Measurements from ENCODE around the gene FOXP2. TPM values are rescaled to one million over a fixed set of nuclear protein-coding genes. Genes with fewer than 3 reads are reported as not detected.

FOXP2 gene
- total RNA-seq, 2 experiments from 2014 or later, result not detected

- intact Hi-C loops (cut with micrococcal nuclease; ENCODE audit: unreplicated experiment), result no loop called here
- no peaks in the 10 kb centered on the region for H3K36me3 ChIP-seq (ENCODE audit: insufficient read depth, low read length)
Observed at GRCh38 chr7:114688443-114689055, 273.9 kb downstream of the FOXP2 start.

GRCh38 chr7:114689406-114689805, 274.8 kb downstream of the FOXP2 start:
- H3K4me3 ChIP-seq (ENCODE audit: low read depth, low read length, poor library complexity, severe bottlenecking), result no peak overlapping the region
- no peaks in the 10 kb centered on the region for H3K9me2 ChIP-seq (ENCODE audit: insufficient read depth, low read length)
- H2AFZ ChIP-seq (ENCODE audit: low read length), result no peak overlapping the region
- ChIA-PET CTCF (ENCODE audit: unreplicated experiment) (no interaction called here), POLR2A (interaction anchor here (0.7 to 1.2 kb wide), 2 partner anchors 13 to 550 kb away, joined by 3 read pairs; no protein-coding TSS in a partner anchor)
- intact Hi-C loops (cut with micrococcal nuclease; ENCODE audit: unreplicated experiment), result no loop called here
- H3K27ac ChIP-seq (ENCODE audit: low read depth, low read length, poor library complexity, severe bottlenecking), result no peak overlapping the region
- no peak overlapping the region for H3K4me2 ChIP-seq (ENCODE audit: low read length)
- no peaks in the 10 kb centered on the region for H3K36me3 ChIP-seq (ENCODE audit: insufficient read depth, low read length)
- H3K9me3 ChIP-seq (ENCODE audit: low read length), result no peaks in the 10 kb centered on the region
- BruUV-seq (replicated peaks), result no TSS peak
- no peaks in the 10 kb centered on the region for H3K4me1 ChIP-seq (ENCODE audit: insufficient read depth, low read length, poor library complexity, severe bottlenecking)
- TF ChIP-seq CTCF (conservative IDR thresholded peaks at IDR 0.05; ENCODE audit: low read length) (no peak), EZH2phosphoT487 (IDR thresholded peaks at IDR 0.05; ENCODE audit: borderline replicate concordance, low read depth, low read length) (no peak)
- no peaks in the 10 kb centered on the region for H3K79me2 ChIP-seq (ENCODE audit: insufficient read depth, low read depth, low read length)
- no peak for DNase-seq (ENCODE audit: low spot score)
- no peaks in the 10 kb centered on the region for H4K20me1 ChIP-seq (ENCODE audit: insufficient read depth, low read length)

More at GRCh38 chr7:114688443-114689055, 273.9 kb downstream of the FOXP2 start:
- CTCF ChIA-PET (ENCODE audit: unreplicated experiment), result no interaction called here
- DNase-seq (ENCODE audit: low spot score), result no peak
- no peak overlapping the region for H3K27ac ChIP-seq (ENCODE audit: low read depth, low read length, poor library complexity, severe bottlenecking)
- no peak overlapping the region for H3K4me2 ChIP-seq (ENCODE audit: low read length)
- TF ChIP-seq CTCF (conservative IDR thresholded peaks at IDR 0.05; ENCODE audit: low read length) (no peak), EZH2phosphoT487 (IDR thresholded peaks at IDR 0.05; ENCODE audit: borderline replicate concordance, low read depth, low read length) (no peak)
- H3K4me1 ChIP-seq (ENCODE audit: insufficient read depth, low read length, poor library complexity, severe bottlenecking), result no peaks in the 10 kb centered on the region
- no TSS peak for BruUV-seq (replicated peaks)
- H4K20me1 ChIP-seq (ENCODE audit: insufficient read depth, low read length), result no peaks in the 10 kb centered on the region
- POLR2A ChIA-PET, result interaction anchor here (0.7 to 1.2 kb wide), 2 partner anchors 12 to 551 kb away, joined by 3 read pairs; no protein-coding TSS in a partner anchor
- no peak overlapping the region for H3K4me3 ChIP-seq (ENCODE audit: low read depth, low read length, poor library complexity, severe bottlenecking)
- H3K9me2 ChIP-seq (ENCODE audit: insufficient read depth, low read length), result no peaks in the 10 kb centered on the region
- H3K9me3 ChIP-seq (ENCODE audit: low read length), result no peaks in the 10 kb centered on the region
- no peaks in the 10 kb centered on the region for H3K79me2 ChIP-seq (ENCODE audit: insufficient read depth, low read depth, low read length)
- H2AFZ ChIP-seq (ENCODE audit: low read length), result no peak overlapping the region

- H3K4me2 ChIP-seq (ENCODE audit: low read length), result no peak overlapping the region
- no peak overlapping the region for H2AFZ ChIP-seq (ENCODE audit: low read length)
- H3K36me3 ChIP-seq (ENCODE audit: insufficient read depth, low read length), result no peaks in the 10 kb centered on the region
- H3K4me1 ChIP-seq (ENCODE audit: insufficient read depth, low read length, poor library complexity, severe bottlenecking), result no peaks in the 10 kb centered on the region
- DNase-seq (ENCODE audit: low spot score), result no peak
- H3K9me3 ChIP-seq (ENCODE audit: low read length), result no peaks in the 10 kb centered on the region
- H4K20me1 ChIP-seq (ENCODE audit: insufficient read depth, low read length), result no peaks in the 10 kb centered on the region
- H3K4me3 ChIP-seq (ENCODE audit: low read depth, low read length, poor library complexity, severe bottlenecking), result no peak overlapping the region
- CTCF ChIA-PET (ENCODE audit: unreplicated experiment), result no interaction called here
- intact Hi-C loops (cut with micrococcal nuclease; ENCODE audit: unreplicated experiment), result no loop called here
- H3K79me2 ChIP-seq (ENCODE audit: insufficient read depth, low read depth, low read length), result no peaks in the 10 kb centered on the region
- no TSS peak for BruUV-seq (replicated peaks)
- no peak for TF ChIP-seq EZH2phosphoT487 (IDR thresholded peaks at IDR 0.05; ENCODE audit: borderline replicate concordance, low read depth, low read length)
- TF ChIP-seq CTCF (conservative IDR thresholded peaks at IDR 0.05; ENCODE audit: low read length), result no peak
- H3K27ac ChIP-seq (ENCODE audit: low read depth, low read length, poor library complexity, severe bottlenecking), result no peak overlapping the region
- POLR2A ChIA-PET, result interaction anchor here (0.7 to 1.4 kb wide), 4 partner anchors 17 to 1824 kb away, joined by 3 to 7 read pairs (median 4); no protein-coding TSS in a partner anchor
- no peaks in the 10 kb centered on the region for H3K9me2 ChIP-seq (ENCODE audit: insufficient read depth, low read length)
Observed at GRCh38 chr7:114691605-114692004, 277.0 kb downstream of the FOXP2 start.

Data from OCI-LY7 (cell line).